Stimulated activated CD4-positive, alpha-beta T cell treated with anti-CD3 and anti-CD28 coated beads, Interleukin-15, amount 100 ng/mL, for 24 hours (primary cell): Measurements from ENCODE around the gene SHISA7.
"Not testable (repeated sequence)": the region's sequence is repeated elsewhere in the genome, so short reads cannot be mapped to it uniquely, and the experiment has no call there.

Experiments used
- DNase-seq: peaks from one replicate; pipeline ENCODE4 v3.0.0-alpha.2; 2020

SHISA7 gene

GRCh38 chr19:55444646-55445045 lies 1.5 kb upstream of the SHISA7 start:
- no peak for DNase-seq

- DNase-seq: no peak
Observed at GRCh38 chr19:55443824-55444480, 852 bp upstream of the SHISA7 start.

GRCh38 chr19:55442372-55442961 lies 633 bp downstream of the SHISA7 start:
- no peak for DNase-seq

GRCh38 chr19:55441692-55442321 lies 1.3 kb downstream of the SHISA7 start:
- peak; percentile 46 for DNase-seq

GRCh38 chr19:55441319-55441691 lies 1.8 kb downstream of the SHISA7 start:
- no peak for DNase-seq

- DNase-seq: peak; percentile 36
Observed at GRCh38 chr19:55440411-55441105, 2.5 kb downstream of the SHISA7 start.

- DNase-seq: no peak
Observed at GRCh38 chr19:55439052-55439451, 4.0 kb downstream of the SHISA7 start.

GRCh38 chr19:55437410-55437809 lies 5.7 kb downstream of the SHISA7 start:
- peak; percentile 37 for DNase-seq

- no peak for DNase-seq
Observed at GRCh38 chr19:55436847-55437246, 6.3 kb downstream of the SHISA7 start.

- no peak for DNase-seq
Observed at GRCh38 chr19:55435020-55435419, 8.1 kb downstream of the SHISA7 start.

- DNase-seq: no peak
Observed at GRCh38 chr19:55434356-55434919, 8.7 kb downstream of the SHISA7 start.

- DNase-seq: no peak
Observed at GRCh38 chr19:55433292-55433691, 9.8 kb downstream of the SHISA7 start.

GRCh38 chr19:55432241-55432959 lies 10.7 kb downstream of the SHISA7 start:
- DNase-seq: no peak

- no peak for DNase-seq
Observed at GRCh38 chr19:55431183-55431582, 11.9 kb downstream of the SHISA7 start.

GRCh38 chr19:55426042-55426441 lies 17.1 kb downstream of the SHISA7 start:
- no peak for DNase-seq

GRCh38 chr19:55424518-55424917 lies 18.6 kb downstream of the SHISA7 start:
- no peak for DNase-seq

- no peak for DNase-seq
Observed at GRCh38 chr19:55423225-55424005, 19.7 kb downstream of the SHISA7 start.

GRCh38 chr19:55421281-55421680 lies 21.8 kb downstream of the SHISA7 start:
- not testable (repeated sequence) for DNase-seq

- no peak for DNase-seq
Observed at GRCh38 chr19:55419624-55420236, 23.4 kb downstream of the SHISA7 start.

- DNase-seq: no peak
Observed at GRCh38 chr19:55419103-55419502, 24.0 kb downstream of the SHISA7 start.

- peak; percentile 63 for DNase-seq
Observed at GRCh38 chr19:55418185-55418584, 24.9 kb downstream of the SHISA7 start.

GRCh38 chr19:55410168-55410567 lies 32.9 kb downstream of the SHISA7 start:
- DNase-seq: no peak
